Measurements from ENCODE around the gene NFXL1.

GRCh38 chr4:47804598-47804997 lies 109.8 kb downstream of the NFXL1 start:
- TF ChIP-seq POLR2A (IDR thresholded peaks at IDR 0.05) (no peak), CTCF (IDR thresholded peaks at IDR 0.05) (no peak)

Data from testis (tissue), 2 donors.